ENCODE measurements around the gene NAT8L. TPM values are rescaled to one million over a fixed set of nuclear protein-coding genes. Genes with fewer than 3 reads are reported as not detected.

The NAT8L gene
- total and polyA plus RNA-seq, 2 of the 13 experiments (the other 11 are each of a cell fraction or from before 2014, with no cell fraction given), result 2.2 to 3.3 TPM

DNA sequence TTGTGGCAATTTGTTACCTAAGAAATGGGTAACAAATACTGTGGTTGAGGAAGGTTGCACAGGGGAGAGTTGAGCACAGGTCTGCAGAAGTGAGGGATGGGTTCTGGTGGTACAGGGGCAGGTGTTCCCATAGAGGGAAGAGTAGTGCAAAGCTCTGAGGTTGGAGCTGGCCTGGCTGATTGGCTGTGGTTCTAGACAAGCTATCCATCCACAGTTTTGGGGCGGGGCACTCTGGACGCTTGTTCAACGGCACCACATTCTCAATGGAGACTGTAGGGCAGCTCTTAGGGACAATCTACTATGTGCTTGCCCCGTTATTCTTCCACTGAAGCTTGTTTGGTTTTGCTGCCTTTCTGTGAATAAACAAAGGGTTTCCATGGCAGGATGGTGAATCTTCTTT, 35.4 kb downstream of the NAT8L start:
- FAIRE-seq (no peak), DNase-seq (ENCODE audit: low spot score) (no peak), ATAC-seq (no peak)
- TF ChIP-seq ZNF790 (CRISPR knock-in tag; IDR thresholded peaks at IDR 0.05; ENCODE audit: borderline replicate concordance), result no peak
- TF ChIP-seq KAT7 (CRISPR knock-in tag; IDR thresholded peaks at IDR 0.05; ENCODE audit: borderline replicate concordance), result no peak
- TF ChIP-seq, protein P1, sequence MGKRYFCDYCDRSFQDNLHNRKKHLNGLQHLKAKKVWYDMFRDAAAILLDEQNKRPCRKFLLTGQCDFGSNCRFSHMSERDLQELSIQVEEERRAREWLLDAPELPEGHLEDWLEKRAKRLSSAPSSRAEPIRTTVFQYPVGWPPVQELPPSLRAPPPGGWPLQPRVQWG (CRISPR knock-in tag; IDR thresholded peaks at IDR 0.05; ENCODE audit: borderline replicate concordance, low read depth), result no peak
- no peak for TF ChIP-seq ZNF816 (CRISPR knock-in tag; IDR thresholded peaks at IDR 0.05; ENCODE audit: borderline replicate concordance)
- in situ Hi-C loops (cut with HindIII; ENCODE audit: extremely low pct_ligation_motif_present, low pct_unique_long_range_greater_than_20kb) (no loop called here), intact Hi-C loops (cut with micrococcal nuclease; ENCODE audit: unreplicated experiment) (no loop called here)
- Histone ChIP-seq H4K20me1 (ENCODE audit: insufficient read depth, low read length) (no peaks in the 10 kb centered on the region), H3K9me3 (ENCODE audit: low read length) (peaks cover 5% of the 10 kb centered on the region; the same call in 1 of the 2 replicates), H3K79me2 (ENCODE audit: insufficient read depth, low read length) (no peaks in the 10 kb centered on the region), H3K4me1 (ENCODE audit: insufficient read depth, low read length) (peaks cover 33% of the 10 kb centered on the region), H3K4me3 (replicated peaks in 1 of 3; ENCODE audit: insufficient read depth in 1 of 3, low read depth in 2 of 3, low read length in 3 of 3) (no peak overlapping the region), H3K27ac (ENCODE audit: extremely low read length, insufficient read depth, low read length) (no peak overlapping the region), H3K9ac (ENCODE audit: insufficient read depth, low read depth, low read length) (no peak overlapping the region), H3K27me3 (ENCODE audit: control insufficient read depth in 1 of 2, insufficient read depth in 2 of 2, low read length in 2 of 2) (peaks cover 4 to 18% of the 10 kb centered on the region in 2 experiments; a peak in 2 of 5 replicates), H3K36me3 (replicated peaks in 1 of 2; ENCODE audit: control insufficient read depth in 1 of 2, insufficient read depth in 2 of 2, low read length in 2 of 2) (no peaks in the 10 kb centered on the region), H3K4me2 (ENCODE audit: low read depth, low read length) (no peak overlapping the region), H2AFZ (ENCODE audit: low read length) (no peak overlapping the region)
- WGBS (ENCODE audit: low lambda C conversion rate), result 44% methylated on average over 1 of the region's 4 CpGs
- ChIA-PET POLR2A (no interaction called here), CTCF (ENCODE audit: low intra/inter-chr PET ratio, low total read pairs) (no interaction called here)
- no TSS peak for BruUV-seq (replicated peaks)

DNA sequence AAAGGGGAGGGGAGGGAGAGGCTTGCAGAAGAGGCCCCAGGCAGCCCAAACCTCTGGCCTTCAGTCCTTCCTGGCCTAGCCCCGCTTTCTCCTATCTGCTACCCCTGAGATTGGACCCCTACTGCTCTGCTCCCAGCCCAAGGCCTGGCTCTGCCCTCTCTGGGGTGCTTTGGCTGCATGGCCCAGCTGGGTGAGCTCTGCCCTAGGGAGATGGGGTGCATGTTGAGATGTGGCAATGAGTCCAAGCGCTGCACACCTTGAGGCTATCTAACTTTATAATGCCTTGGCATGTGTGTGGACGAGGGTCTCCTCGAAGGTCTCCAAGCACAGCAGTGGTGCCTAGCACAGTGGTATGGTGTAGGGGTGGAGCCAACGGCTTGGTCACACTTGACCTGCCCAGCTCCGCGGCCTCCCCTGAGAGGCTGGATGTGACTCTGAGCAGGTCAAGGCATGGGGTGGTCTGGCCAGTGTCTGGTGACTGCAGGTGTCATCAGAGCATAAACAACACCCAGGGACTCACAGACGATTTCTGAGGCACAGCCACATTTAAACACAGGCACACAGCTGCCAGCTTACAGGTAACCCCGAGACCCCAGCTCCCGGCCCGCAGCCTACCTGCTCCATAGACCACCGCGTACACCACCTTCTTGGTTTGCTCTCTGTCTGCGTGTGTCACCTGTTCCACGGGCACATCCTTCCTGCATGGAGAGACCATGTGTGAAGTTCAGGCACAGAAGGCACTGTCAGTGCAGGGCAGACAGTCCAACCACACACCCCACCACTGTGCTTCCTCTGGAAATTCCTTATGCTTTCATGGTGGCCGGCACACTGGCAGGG, 36.3 kb downstream of the NAT8L start:
- Histone ChIP-seq H3K36me3 (replicated peaks in 1 of 2; ENCODE audit: control insufficient read depth in 1 of 2, insufficient read depth in 2 of 2, low read length in 2 of 2) (no peaks in the 10 kb centered on the region), H3K9me3 (ENCODE audit: low read length) (peaks cover 5% of the 10 kb centered on the region; the same call in 1 of the 2 replicates), H3K4me2 (ENCODE audit: low read depth, low read length) (no peak overlapping the region), H3K4me3 (replicated peaks in 1 of 3; ENCODE audit: insufficient read depth in 1 of 3, low read depth in 2 of 3, low read length in 3 of 3) (no peak overlapping the region), H3K27ac (ENCODE audit: extremely low read length, insufficient read depth, low read length) (no peak overlapping the region), H4K20me1 (ENCODE audit: insufficient read depth, low read length) (no peaks in the 10 kb centered on the region), H2AFZ (ENCODE audit: low read length) (no peak overlapping the region), H3K79me2 (ENCODE audit: insufficient read depth, low read length) (no peaks in the 10 kb centered on the region), H3K4me1 (ENCODE audit: insufficient read depth, low read length) (peaks cover 24% of the 10 kb centered on the region), H3K27me3 (ENCODE audit: control insufficient read depth in 1 of 2, insufficient read depth in 2 of 2, low read length in 2 of 2) (peaks cover 4 to 16% of the 10 kb centered on the region in 2 experiments; a peak in 2 of 5 replicates), H3K9ac (ENCODE audit: insufficient read depth, low read depth, low read length) (no peak overlapping the region)
- no peak for TF ChIP-seq HOXD1 (CRISPR knock-in tag; IDR thresholded peaks at IDR 0.05)
- no peak for TF ChIP-seq TEAD2 (CRISPR knock-in tag; IDR thresholded peaks at IDR 0.05)
- TF ChIP-seq ELF1 (CRISPR knock-in tag; IDR thresholded peaks at IDR 0.05), result no peak
- TF ChIP-seq ZNF766 (CRISPR knock-in tag; IDR thresholded peaks at IDR 0.05; ENCODE audit: borderline replicate concordance), result no peak
- no peak for TF ChIP-seq SALL2 (CRISPR knock-in tag; IDR thresholded peaks at IDR 0.05)
- no TSS peak for BruUV-seq (replicated peaks)
- no peak for DNase-seq (ENCODE audit: low spot score)
- in situ Hi-C loops (cut with HindIII; ENCODE audit: extremely low pct_ligation_motif_present, low pct_unique_long_range_greater_than_20kb) (no loop called here), intact Hi-C loops (cut with micrococcal nuclease; ENCODE audit: unreplicated experiment) (no loop called here)
- WGBS (ENCODE audit: low lambda C conversion rate), result 69% methylated on average over 10 of the region's 16 CpGs
- ATAC-seq, result no peak
- POLR2A ChIA-PET, result no interaction called here
- no peak for FAIRE-seq
- CTCF ChIA-PET (ENCODE audit: low intra/inter-chr PET ratio, low total read pairs), result no interaction called here
